GM19238 (cell line): ENCODE measurements around the gene MYO18A.

Experiments used
- DNase-seq: peaks from one replicate; pipeline ENCODE4 v3.0.0; 2011; ENCODE audit warnings: low spot score; ENCODE audit not compliant: insufficient read length

MYO18A gene

GRCh38 chr17:29051194-29051593, 129.0 kb downstream of the MYO18A start:
- no peak for DNase-seq

DNA sequence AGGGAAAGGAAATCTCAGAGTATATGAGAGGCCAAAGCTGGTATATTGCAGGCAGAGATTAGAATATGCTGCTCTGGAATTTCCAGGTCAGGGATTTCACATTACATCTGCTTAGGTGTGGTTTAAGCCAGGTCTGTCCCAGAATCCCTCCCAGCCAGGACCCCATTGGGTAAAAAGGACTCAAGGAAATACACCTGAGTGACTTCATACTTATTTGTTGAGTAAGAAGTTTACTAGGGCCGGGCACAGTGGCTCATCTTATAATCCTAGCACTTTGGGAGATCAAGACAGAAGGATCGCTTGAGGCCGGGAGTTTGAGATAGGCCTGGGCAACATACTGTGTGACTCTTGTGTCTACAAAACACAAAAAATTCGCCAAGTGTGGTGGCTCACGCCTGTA, 130.0 kb downstream of the MYO18A start:
- no peak for DNase-seq

DNA sequence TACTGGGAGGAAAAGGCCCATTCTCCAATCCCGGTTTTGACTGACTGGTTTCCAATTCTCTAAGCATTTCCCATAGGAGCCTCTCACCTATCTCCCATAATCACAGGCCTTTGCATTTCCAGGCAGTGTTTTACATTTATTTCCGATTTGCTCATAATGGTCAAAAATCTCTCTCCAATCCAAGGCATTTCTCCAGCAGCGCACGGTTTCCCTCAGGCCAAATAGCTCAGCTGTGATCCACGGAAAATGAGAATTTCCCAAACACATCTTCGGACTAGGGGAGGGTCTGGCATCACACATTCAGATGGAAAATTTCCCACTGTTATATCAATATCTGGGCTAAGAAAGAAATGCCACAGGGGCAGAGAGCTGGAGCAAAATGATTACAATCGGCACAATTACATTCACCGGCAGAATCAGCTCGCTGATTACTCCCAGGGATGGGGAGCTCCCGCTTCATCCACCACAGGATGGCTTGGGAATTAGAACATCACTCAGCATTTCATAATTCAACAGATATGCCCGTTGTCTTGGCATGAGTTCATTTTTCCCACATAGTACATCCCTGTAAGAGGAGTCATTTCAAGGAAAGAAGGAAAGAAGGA, 130.6 kb downstream of the MYO18A start:
- no peak for DNase-seq

DNA sequence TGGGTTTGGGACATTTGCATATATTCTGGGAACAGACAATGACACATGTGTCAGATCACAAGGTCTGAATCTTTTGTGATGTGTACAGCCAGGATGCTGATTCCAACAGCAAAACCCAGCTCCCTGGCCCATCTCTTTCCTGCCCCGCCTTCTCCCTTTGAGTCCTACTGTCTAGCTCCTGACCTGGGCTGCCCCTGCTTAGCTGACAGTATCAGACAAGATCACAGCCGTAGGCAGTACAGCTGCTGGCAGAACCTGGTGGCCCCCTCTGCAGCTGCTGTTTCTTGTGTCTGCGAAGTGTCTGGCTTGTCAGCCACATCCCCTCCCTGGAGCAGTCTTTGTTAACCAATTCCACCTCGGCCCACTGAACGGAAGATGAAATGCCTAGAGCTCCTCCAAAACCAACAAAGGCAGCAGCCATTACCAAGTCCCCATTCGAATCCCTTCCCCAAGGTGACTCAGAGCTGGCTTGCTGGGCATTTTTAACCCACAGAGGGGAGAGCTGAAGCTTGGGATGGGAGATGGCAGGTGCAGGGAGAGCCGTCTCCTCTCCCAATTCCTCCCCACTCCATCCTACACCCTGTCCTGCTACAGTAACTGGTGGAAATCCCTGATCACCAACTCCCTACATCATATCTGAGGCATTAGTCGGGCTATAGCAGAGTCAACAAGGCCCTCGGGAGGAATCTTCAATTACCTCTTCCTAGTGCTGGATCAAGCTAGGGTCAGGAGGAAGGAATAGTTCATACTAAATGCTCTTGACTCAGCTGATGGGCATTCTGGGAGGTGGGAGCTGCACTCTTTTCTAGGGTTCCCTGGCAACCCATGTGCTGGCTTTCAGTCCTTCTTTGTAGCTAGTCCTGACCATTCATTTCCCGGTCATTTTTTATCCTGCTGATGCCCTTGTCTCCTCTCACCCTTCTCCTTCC, 131.5 kb downstream of the MYO18A start:
- DNase-seq = no peak

GRCh38 chr17:29046473-29046839, 133.7 kb downstream of the MYO18A start:
- DNase-seq = no peak

- no peak for DNase-seq
Observed at GRCh38 chr17:29045734-29046472, 134.3 kb downstream of the MYO18A start.

- no peak for DNase-seq
Observed at GRCh38 chr17:29045026-29045425, 135.2 kb downstream of the MYO18A start.

DNA sequence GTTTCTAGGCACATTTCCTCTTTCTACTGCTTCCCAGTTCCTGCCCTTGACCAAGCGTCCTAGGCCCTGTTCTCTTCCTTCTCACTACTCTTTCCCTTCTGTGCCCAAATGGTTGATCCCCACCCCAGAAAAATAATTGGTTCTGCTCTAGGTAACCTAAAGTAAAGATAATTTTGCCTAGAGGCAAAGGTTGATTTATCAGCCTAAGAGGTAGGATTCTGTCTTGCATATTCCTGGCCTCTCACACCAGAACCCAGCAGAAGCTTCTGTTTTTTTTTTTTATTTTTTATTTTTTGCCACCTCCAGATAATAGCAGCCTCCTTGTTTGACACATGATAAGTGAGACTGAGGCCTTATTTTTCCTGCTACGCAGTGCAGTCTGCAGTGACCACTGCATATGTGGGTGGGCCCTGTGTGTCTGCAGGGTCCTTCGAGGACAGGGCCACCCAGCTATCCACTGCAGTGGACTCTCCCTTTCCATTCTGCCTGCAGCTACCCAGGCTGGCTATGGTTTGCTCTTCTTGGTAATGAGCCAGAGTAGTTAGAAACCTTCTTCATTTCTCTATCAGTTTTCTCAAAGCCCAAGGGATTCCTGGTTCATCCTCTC, 136.6 kb downstream of the MYO18A start:
- no peak for DNase-seq

DNA sequence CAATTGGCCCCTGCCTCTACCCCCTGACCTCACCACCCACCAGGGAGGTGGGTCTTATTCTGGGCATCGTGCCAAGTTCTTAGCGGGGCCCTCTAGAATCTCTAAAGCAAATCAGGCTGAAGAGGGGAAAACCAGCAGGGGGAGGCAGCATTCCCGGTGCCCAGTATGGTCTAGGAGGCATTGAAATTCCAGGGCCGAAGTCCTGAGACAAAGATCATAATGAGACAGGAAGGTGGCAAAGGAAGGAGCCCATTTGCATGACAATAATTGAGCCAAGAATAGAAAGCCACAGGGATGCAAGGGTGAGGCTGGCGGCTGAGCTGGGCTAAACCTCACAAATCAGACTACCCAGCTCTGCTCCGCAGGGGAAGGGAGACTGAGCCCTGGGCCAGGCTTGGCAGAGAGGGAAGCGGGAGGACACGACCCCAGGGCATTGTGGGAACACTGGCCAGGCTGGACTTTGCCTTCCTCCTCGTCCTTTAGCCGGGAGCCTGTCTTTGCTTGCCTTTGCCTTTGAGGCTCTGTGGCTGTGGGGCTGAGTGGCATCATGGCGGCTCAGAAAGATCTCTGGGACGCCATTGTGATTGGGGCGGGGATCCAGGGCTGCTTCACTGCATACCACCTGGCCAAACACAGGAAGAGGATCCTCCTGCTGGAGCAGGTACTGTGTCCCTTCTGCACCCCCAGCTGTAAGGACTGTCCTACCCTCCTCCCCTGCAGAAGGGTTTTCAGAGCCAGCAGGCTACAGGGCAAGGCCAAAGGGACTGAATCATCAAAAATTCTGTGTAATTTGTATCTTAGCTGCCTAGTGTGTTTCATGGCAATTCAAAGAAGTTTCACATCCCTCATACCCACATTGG, 137.3 kb downstream of the MYO18A start, which contains the start of gene PIPOX:
PIPOX (plus strand) TSS at position 463 of the 860 bp plus-strand sequence; CDS start at position 548, 85 bp downstream.
- DNase-seq = no peak

DNA sequence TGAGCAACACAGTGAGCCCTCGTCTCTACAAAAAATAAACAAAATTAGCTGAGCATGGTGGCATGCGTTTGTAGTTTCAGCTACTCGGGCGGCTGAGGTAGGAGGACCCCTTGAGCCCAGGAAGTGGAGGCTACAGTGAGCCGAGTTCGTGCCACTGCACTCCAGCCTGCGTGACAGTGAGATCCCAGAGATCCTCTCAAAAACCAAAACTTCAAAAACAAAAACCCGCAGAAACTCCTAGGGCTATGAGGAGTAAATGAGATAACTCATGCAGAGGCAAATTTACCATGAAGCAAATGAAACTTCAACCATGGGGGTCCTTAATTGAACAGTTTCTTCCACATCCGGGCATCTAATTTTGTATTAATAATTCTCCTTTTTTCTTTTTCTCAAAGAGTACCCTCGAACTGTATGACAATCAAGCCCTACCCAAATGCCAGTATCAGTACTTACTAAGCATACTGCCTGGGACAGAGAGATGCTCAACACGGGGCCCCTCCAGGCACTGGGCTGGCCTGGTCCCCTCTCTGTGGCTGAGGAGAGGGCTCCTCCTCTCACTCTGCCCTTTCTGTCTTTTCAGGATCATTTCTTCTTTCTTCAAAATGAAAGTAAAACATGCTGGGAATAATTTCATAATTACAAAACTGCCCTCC, 138.0 kb downstream of the MYO18A start:
- no peak for DNase-seq

DNA sequence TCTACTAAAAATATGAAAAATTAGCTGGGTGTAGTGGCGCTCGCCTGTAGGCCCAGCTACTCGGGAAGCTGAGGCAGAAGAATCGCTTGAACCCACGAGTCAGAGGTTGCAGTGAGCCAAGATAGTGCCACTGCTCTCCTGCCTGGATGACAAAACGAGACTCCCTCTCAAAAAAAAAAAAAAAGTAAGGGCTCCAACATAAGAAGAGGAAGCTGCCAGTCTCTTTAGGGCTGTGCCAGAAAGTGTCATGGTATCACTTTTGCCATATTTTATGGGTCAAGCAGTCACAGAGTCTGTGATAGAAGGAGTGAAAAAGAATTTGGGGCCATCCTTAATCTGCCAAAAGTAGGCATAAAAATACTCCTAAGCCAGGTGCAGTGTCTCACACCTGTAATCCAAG, 138.6 kb downstream of the MYO18A start:
- no peak for DNase-seq

GRCh38 chr17:29041091-29041490, 139.1 kb downstream of the MYO18A start:
- DNase-seq = no peak

GRCh38 chr17:29039764-29040598, 140.2 kb downstream of the MYO18A start:
- DNase-seq = no peak

DNA sequence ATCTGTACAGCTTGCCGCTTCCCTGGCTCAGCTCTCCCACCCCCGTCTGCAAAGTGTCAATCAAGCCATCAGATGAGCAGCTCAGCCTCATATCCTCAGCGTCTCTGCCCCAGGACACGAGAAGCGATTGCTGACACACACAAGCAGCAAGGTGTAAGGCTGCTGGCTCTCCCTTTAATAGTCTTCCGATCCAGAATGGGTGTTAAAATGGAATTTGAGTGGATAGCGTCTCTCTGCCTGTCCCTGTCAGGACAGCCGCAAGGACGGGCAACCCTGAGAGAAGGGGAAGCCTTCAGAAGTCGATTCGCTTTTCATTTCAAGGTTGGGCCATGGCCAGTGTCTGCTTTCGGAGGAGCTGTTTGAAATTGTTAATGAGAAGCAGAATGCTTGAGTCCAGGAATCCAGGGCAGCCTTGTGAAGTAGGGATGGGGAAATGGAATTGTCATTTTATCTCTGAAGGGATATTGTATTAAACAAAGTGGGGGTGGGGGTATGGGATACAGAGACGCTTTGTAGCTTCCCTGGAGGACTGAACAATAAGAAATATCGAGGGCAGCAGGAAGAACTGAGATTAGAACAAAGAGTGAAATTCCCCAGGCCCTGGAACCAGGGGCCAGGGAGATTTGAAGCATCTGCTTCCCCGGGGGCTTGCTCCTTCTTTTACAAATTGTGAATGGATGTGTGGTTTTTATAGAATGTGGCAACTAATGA, 142.0 kb downstream of the MYO18A start:
- no peak for DNase-seq

DNA sequence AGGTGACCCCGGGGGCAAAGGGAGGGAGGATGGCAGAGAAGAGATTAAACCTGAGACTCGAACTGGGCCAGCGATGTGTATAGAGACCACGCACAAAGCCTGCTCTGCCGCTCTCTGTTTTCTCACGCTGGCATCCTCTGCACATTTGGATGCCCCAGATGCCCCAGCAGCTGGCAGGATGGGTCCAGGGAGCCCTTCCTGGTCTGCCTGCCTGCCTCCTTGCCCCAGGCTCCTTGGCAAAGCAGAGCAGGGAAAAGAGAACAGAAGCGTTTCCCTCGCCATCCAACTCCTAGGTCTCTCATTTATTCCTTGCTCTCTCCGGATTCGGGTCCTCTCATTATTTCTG, 142.5 kb downstream of the MYO18A start:
- DNase-seq = no peak

DNA sequence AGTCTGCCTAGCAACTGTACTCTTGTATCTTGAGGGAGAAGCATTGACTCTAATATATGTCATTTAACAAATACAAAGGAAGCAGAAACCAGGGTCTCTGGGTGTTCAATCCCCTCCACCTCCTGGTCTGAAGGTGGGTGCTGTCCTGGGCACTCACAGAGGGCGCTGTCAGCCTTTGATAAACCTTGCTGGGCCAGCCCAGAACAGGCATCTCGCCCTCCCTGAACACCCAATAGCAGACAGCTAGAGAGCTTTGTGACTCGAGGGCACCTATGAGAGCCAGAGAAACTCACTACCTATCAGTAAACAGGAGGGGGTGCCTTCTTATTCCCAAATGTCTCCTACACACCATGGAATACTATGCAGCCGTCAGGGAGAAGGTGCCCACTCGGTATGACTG, 143.6 kb downstream of the MYO18A start:
- no peak for DNase-seq

GRCh38 chr17:29034510-29034909, 145.7 kb downstream of the MYO18A start:
- no peak for DNase-seq

DNA sequence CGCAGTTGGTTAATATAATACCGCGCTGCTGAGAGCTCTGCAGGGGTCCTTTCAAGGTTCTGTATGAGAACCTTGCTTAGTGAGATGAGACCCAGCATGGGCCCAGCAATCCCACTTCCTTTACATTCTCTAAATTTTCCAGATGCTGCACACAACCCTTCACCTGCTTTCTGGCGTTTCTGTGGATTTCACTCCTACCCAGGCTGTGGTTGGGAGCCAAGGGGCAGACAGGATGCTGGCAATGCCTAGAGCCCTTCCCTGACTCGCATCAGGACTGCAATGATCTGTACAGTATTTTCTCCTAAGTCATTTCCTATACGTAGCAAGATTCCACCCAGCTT, 147.4 kb downstream of the MYO18A start:
- DNase-seq = no peak
